SK-N-SH (cell line): Measurements from ENCODE around the gene CCDC69. TPM values are rescaled to one million over a fixed set of nuclear protein-coding genes. Genes with fewer than 3 reads are reported as not detected.

Experiments used
- CTCF ChIA-PET: fragments of 300-600, 350-600 bp; formaldehyde crosslinking; extraction: SDS; loops from one replicate; lab custom pipeline; 2021; lab: Yijun Ruan, JAX
- POLR2A ChIA-PET: fragments of 350-600 bp; sonication (Branson Sonifier 250); formaldehyde crosslinking; extraction: SDS; loops from one replicate; lab custom pipeline; 2020; ENCODE audit warnings: antibody characterized with exemption, inconsistent platforms; lab: Yijun Ruan, JAX
- DNase-seq: peaks from one replicate; pipeline ENCODE4 v3.0.0; 2012
- H2AFZ ChIP-seq: fragments of 200-600 bp; sonication (generic); 2 replicates; pipeline ENCODE4 v1.8.1; 2016; ENCODE audit warnings: antibody characterized with exemption, mild to moderate bottlenecking, low read depth
- H3F3A ChIP-seq: fragments of 200-600 bp; sonication (generic); replicated peaks from 2 replicates; pipeline ENCODE3; 2016; ENCODE audit warnings: antibody characterized with exemption, mild to moderate bottlenecking; ENCODE audit not compliant: insufficient read depth
- H3K27ac ChIP-seq, 2 experiments: fragments of 200-500 bp in 1 of 2; fragments of 200-600 bp in 1 of 2; sonication (Bioruptor generic) in 1 of 2; sonication (generic), shearing (Covaris generic) in 1 of 2; 2 replicates each; pipeline versions ENCODE4 v1.5.1 to v1.6.1; 2014 to 2016; ENCODE audit warnings: low read depth in 2 of 2, inconsistent platforms in 1 of 2, low read length in 1 of 2, mild to moderate bottlenecking in 1 of 2, mixed read lengths in 1 of 2
- H3K27me3 ChIP-seq: fragments of 200-600 bp; sonication (generic), shearing (Covaris generic); 2 replicates; pipeline ENCODE4 v1.6.1; 2016; ENCODE audit warnings: mixed run types; ENCODE audit not compliant: insufficient read depth
- H3K36me3 ChIP-seq, 2 experiments: fragments of 200-500 bp in 1 of 2; fragments of 200-600 bp in 1 of 2; sonication (Bioruptor generic) in 1 of 2; sonication (generic) in 1 of 2; replicated peaks in 1 of 2; 2 replicates each; pipeline versions ENCODE3 to v1.5.1; 2014 to 2016; ENCODE audit warnings: low read length in 1 of 2, mild to moderate bottlenecking in 1 of 2; ENCODE audit not compliant: insufficient read depth in 2 of 2, control insufficient read depth in 1 of 2
- H3K4me1 ChIP-seq, 2 experiments: fragments of 200-500 bp in 1 of 2; fragments of 200-600 bp in 1 of 2; sonication (Bioruptor generic) in 1 of 2; sonication (generic), shearing (Covaris generic) in 1 of 2; 2 replicates each; pipeline versions ENCODE4 v1.5.1 to v1.6.1; 2014 to 2016; ENCODE audit warnings: low read depth in 1 of 2, low read length in 1 of 2, mixed run types in 1 of 2; ENCODE audit not compliant: insufficient read depth in 2 of 2, control insufficient read depth in 1 of 2
- H3K4me2 ChIP-seq: fragments of 200-600 bp; sonication (generic), shearing (Covaris generic); 2 replicates; pipeline ENCODE4 v1.6.1; 2017; ENCODE audit warnings: mixed run types
- H3K4me3 ChIP-seq, 2 experiments: fragments of 200-500 bp in 1 of 2; fragments of 200-600 bp in 1 of 2; sonication (Bioruptor generic) in 1 of 2; sonication (generic), shearing (Covaris generic) in 1 of 2; 2 replicates each; pipeline versions ENCODE4 v1.5.1 to v1.8.1; 2014 to 2016; ENCODE audit warnings: low read depth in 2 of 2, inconsistent platforms in 1 of 2, low read length in 1 of 2, mild to moderate bottlenecking in 1 of 2, mixed read lengths in 1 of 2, moderate library complexity in 1 of 2
- H3K79me2 ChIP-seq: fragments of 200-600 bp; sonication (generic); 2 replicates; pipeline ENCODE4 v1.8.1; 2017; ENCODE audit warnings: mild to moderate bottlenecking; ENCODE audit not compliant: insufficient read depth
- H3K9ac ChIP-seq: fragments of 200-600 bp; sonication (generic); 2 replicates; pipeline ENCODE4 v1.6.1; 2017; ENCODE audit warnings: mixed run types
- H3K9me2 ChIP-seq: fragments of 200-600 bp; sonication (generic); 2 replicates; pipeline ENCODE4 v1.6.1; 2017; ENCODE audit warnings: mixed run types
- H3K9me3 ChIP-seq: fragments of 200-600 bp; sonication (generic); 2 replicates; pipeline ENCODE4 v1.6.1; 2017; ENCODE audit warnings: mixed run types, mild to moderate bottlenecking, moderate library complexity
- H4K20me1 ChIP-seq: fragments of 200-600 bp; sonication (generic); 2 replicates; pipeline ENCODE4 v1.6.1; 2017; ENCODE audit warnings: mild to moderate bottlenecking, mixed run types; ENCODE audit not compliant: insufficient read depth
- EP300 ChIP-seq, 2 experiments: IDR thresholded peaks; 2 replicates each; pipeline versions ENCODE4 v1.4.0 to v1.6.1; 2012; ENCODE audit warnings: borderline replicate concordance in 1 of 2, low read depth in 1 of 2, low read length in 1 of 2
- FOSL2 ChIP-seq: IDR thresholded peaks from 2 replicates; pipeline ENCODE4 v1.4.0; 2012; ENCODE audit warnings: low read depth, mild to moderate bottlenecking, moderate library complexity, borderline replicate concordance
- FOXJ3 ChIP-seq: sonication (generic); formaldehyde crosslinking; IDR thresholded peaks from 2 replicates; pipeline ENCODE4 v1.5.1; 2020; ENCODE audit warnings: mild to moderate bottlenecking, missing genetic modification reagents
- GABPA ChIP-seq: IDR thresholded peaks from 2 replicates; pipeline ENCODE4 v1.4.0; 2012; ENCODE audit warnings: low read depth, mild to moderate bottlenecking
- JUND ChIP-seq: IDR thresholded peaks from 2 replicates; pipeline ENCODE4 v1.4.0; 2012
- NFIC ChIP-seq: IDR thresholded peaks from 2 replicates; pipeline ENCODE4 v1.4.0; 2012; ENCODE audit warnings: borderline replicate concordance
- NRF1 ChIP-seq: IDR thresholded peaks from 2 replicates; pipeline ENCODE4 v1.6.1; 2012; ENCODE audit warnings: low read depth, mild to moderate bottlenecking, low read length
- RAD21 ChIP-seq: IDR thresholded peaks from 2 replicates; pipeline ENCODE4 v1.6.1; 2012; ENCODE audit warnings: mild to moderate bottlenecking, low read length
- RCOR1 ChIP-seq: fragments of 150-350 bp; IDR thresholded peaks from 2 replicates; pipeline ENCODE4 v1.6.1; 2017; ENCODE audit warnings: antibody characterized with exemption, low read length
- RFX5 ChIP-seq: IDR thresholded peaks from 2 replicates; pipeline ENCODE4 v1.6.1; 2012; ENCODE audit warnings: mild to moderate bottlenecking, improper control_type of control experiment, low read length
- SIN3A ChIP-seq: IDR thresholded peaks from 2 replicates; pipeline ENCODE4 v1.6.1; 2012; ENCODE audit warnings: low read depth, mild to moderate bottlenecking, low read length, moderate library complexity, borderline replicate concordance
- WGBS: methylation state at CpG from one replicate; pipeline ENCODE4 v1.1.6; 2017; ENCODE audit warnings: low lambda C conversion rate; 5-methylcytosine and 5-hydroxymethylcytosine counted together
- polyA plus RNA-seq, 3 experiments: library from polyadenylated mRNA; depleted of rRNA; stranded (reverse); fragments of >200 nt; gene quantifications; 2 replicates each; pipeline ENCODE4 v1.2.3, GENCODE V29; 2012
- TF ChIP-seq, protein P1 (sequence below): IDR thresholded peaks from 2 replicates; pipeline ENCODE4 v1.4.0; 2012; ENCODE audit warnings: low read depth, borderline replicate concordance
- TF ChIP-seq, protein P2 (sequence below): IDR thresholded peaks from 2 replicates; pipeline ENCODE4 v1.4.0; 2012; ENCODE audit warnings: low read depth

The CCDC69 gene
- polyA plus RNA-seq, 1 of the 3 experiments (the other 2 are of a cell fraction) = 0.38 TPM

DNA sequence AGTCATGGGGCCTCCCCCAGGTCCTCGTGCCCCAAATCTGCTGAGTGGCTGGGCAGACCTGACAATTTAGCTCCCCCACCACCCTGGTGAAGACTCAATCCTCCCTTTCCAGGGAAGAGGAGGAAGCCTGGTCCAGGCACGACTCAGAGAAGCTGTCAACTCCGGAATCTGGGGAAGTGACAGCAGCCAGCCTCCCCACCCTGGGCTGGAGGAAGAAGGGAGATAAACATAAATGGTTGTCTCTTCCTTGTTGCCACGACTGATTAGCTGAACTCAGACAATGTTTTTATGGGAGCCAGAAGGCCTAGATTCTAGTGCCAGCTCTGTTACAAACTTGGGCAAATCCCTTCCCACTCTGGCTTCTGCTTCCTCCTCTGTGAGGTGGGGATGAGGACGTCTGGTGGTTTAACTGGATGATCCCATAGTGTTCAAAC is 15.4 kb downstream of the CCDC69 start:
- Histone ChIP-seq H3K4me2 (no peak overlapping the region), H3K9me2 (no peaks in the 10 kb centered on the region), H3K27ac (no peak overlapping the region), H3K79me2 (no peaks in the 10 kb centered on the region), H2AFZ (no peak overlapping the region), H3K9ac (no peak overlapping the region), H3K9me3 (no peaks in the 10 kb centered on the region), H3F3A (no peaks in the 10 kb centered on the region)
- 27% methylated on average over 5 of the region's 5 CpGs for WGBS
- no peak for TF ChIP-seq RCOR1
- TF ChIP-seq EP300 (IDR thresholded peaks at IDR 0.05; ENCODE audit: borderline replicate concordance in 1 of 2, low read depth in 1 of 2, low read length in 1 of 2) = no peak
- no peak for TF ChIP-seq SIN3A
- no peak for TF ChIP-seq NFIC
- TF ChIP-seq, protein P1, sequence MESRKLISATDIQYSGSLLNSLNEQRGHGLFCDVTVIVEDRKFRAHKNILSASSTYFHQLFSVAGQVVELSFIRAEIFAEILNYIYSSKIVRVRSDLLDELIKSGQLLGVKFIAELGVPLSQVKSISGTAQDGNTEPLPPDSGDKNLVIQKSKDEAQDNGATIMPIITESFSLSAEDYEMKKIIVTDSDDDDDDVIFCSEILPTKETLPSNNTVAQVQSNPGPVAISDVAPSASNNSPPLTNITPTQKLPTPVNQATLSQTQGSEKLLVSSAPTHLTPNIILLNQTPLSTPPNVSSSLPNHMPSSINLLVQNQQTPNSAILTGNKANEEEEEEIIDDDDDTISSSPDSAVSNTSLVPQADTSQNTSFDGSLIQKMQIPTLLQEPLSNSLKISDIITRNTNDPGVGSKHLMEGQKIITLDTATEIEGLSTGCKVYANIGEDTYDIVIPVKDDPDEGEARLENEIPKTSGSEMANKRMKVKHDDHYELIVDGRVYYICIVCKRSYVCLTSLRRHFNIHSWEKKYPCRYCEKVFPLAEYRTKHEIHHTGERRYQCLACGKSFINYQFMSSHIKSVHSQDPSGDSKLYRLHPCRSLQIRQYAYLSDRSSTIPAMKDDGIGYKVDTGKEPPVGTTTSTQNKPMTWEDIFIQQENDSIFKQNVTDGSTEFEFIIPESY = no peak
- TF ChIP-seq, all 33 proteins: peak for 0
- ChIA-PET POLR2A (interaction anchor here (0.6 kb wide), 1 partner anchor 33 kb away, joined by 3 read pairs; no protein-coding TSS in a partner anchor), CTCF (interaction anchor here (0.8 to 1.1 kb wide), 3 partner anchors 32 to 82 kb away, joined by 3 to 4 read pairs (median 4); no protein-coding TSS in a partner anchor)
- H3K36me3 ChIP-seq = no peaks in the 10 kb centered on the region
- no peaks in the 10 kb centered on the region for H4K20me1 ChIP-seq
- no peaks in the 10 kb centered on the region; the same call in 1 of the 2 replicates for H3K27me3 ChIP-seq
- no peaks in the 10 kb centered on the region for H3K4me1 ChIP-seq
- no peak for DNase-seq
- no peak overlapping the region for H3K4me3 ChIP-seq

- Histone ChIP-seq H3K4me3 (no peak overlapping the region), H3F3A (no peaks in the 10 kb centered on the region), H3K9me2 (no peaks in the 10 kb centered on the region), H3K27ac (no peak overlapping the region), H3K9ac (no peak overlapping the region), H3K36me3 (no peaks in the 10 kb centered on the region), H3K4me2 (no peak overlapping the region), H3K9me3 (no peaks in the 10 kb centered on the region), H4K20me1 (no peaks in the 10 kb centered on the region), H3K4me1 (no peaks in the 10 kb centered on the region), H3K79me2 (no peaks in the 10 kb centered on the region)
- ChIA-PET POLR2A (no interaction called here), CTCF (interaction anchor here (0.7 kb wide), 1 partner anchor 447 kb away, joined by 3 read pairs; no protein-coding TSS in a partner anchor)
- no peak for DNase-seq
- WGBS = 35% methylated on average over 7 of the region's 10 CpGs
- no peak for TF ChIP-seq RAD21
- TF ChIP-seq FOSL2 = no peak
- TF ChIP-seq, all 33 proteins: peak for 0
- no peak overlapping the region for H2AFZ ChIP-seq
- no peaks in the 10 kb centered on the region for H3K27me3 ChIP-seq
These were observed 18.5 kb downstream of the CCDC69 start for GRCh38 chr5:151205411-151205810.

DNA sequence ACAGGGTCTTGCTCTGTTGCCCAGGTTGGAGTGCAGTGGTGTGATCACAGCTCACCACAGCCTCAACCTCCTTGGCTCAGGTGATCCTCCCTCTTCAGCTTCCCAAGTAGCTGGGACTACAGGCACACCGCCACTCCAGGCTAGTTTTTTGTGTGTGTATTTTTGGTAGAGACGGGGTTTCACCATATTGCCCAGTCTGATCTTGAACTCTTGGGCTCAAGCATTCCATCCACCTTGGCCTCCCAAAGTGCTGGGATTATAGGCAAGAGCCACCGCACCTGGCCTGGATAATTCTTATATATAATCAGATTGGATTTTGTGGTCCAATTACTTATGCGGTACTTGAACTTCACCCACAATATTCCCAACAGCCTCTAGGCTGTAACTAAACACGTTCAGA is 19.8 kb downstream of the CCDC69 start:
- Histone ChIP-seq H3K27me3 (no peaks in the 10 kb centered on the region), H3K9ac (no peak overlapping the region), H3K9me2 (no peaks in the 10 kb centered on the region), H3K4me3 (no peak overlapping the region), H3K36me3 (no peaks in the 10 kb centered on the region), H4K20me1 (no peaks in the 10 kb centered on the region), H2AFZ (no peak overlapping the region), H3K4me2 (no peak overlapping the region), H3K9me3 (no peaks in the 10 kb centered on the region), H3K79me2 (no peaks in the 10 kb centered on the region), H3K27ac (no peak overlapping the region)
- WGBS = 74% methylated on average over 5 of the region's 5 CpGs
- POLR2A ChIA-PET = no interaction called here
- DNase-seq = no peak
- TF ChIP-seq JUND (no peak), RFX5 (no peak), NRF1 (no peak), GABPA (no peak), FOXJ3 (CRISPR knock-in tag) (no peak)
- TF ChIP-seq, protein P2, sequence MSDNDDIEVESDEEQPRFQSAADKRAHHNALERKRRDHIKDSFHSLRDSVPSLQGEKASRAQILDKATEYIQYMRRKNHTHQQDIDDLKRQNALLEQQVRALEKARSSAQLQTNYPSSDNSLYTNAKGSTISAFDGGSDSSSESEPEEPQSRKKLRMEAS = no peak
- TF ChIP-seq, all 33 proteins: peak for 0
- Histone ChIP-seq H3F3A (no peaks in the 10 kb centered on the region), H3K4me1 (no peaks in the 10 kb centered on the region)
- CTCF ChIA-PET = interaction anchor here (0.8 to 1.6 kb wide), 2 partner anchors 17 to 152 kb away, joined by 3 read pairs; no protein-coding TSS in a partner anchor
